SK-N-DZ (cell line): ENCODE results near the gene SLAMF7.

Experiments
- DNase-seq: peaks from one replicate; pipeline ENCODE4 v3.0.0-alpha.2; 2015; ENCODE audit warnings: low spot score

SLAMF7 gene

DNA sequence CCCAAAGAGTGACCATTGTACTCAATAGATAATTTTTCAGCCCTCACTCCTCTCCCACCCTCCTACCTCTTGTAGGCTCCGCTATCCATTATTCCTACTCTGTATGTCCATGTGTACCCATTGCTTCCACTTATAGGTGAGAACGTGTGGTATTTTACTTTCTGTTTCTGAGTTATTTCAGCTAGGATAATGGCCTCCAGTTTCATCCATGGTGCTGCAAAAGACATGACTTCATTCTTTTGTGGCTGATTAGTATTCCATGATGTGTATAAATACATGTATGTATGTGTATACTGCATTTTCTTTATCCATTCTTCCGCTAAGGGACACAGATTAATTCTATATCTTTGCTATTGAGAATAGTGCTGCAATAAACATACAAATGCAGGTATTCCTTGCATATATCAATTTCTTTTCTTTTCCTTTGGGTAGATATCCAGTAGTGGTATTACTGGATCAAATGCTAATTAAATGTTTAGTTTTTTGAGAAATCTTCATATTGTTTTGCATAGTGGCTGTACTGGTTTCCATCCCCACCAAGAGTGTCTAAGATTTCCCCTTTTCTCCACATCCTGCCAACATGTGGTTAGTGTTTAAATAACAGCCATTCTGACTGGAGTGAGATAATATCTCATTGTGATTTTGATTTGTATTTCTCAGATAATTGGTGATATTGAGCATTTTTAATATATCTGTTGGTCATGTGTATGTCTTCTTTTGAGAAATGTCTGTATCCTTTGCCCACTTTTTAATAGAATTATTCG is 61.8 kb downstream of the SLAMF7 start:
- DNase-seq, result no peak

DNA sequence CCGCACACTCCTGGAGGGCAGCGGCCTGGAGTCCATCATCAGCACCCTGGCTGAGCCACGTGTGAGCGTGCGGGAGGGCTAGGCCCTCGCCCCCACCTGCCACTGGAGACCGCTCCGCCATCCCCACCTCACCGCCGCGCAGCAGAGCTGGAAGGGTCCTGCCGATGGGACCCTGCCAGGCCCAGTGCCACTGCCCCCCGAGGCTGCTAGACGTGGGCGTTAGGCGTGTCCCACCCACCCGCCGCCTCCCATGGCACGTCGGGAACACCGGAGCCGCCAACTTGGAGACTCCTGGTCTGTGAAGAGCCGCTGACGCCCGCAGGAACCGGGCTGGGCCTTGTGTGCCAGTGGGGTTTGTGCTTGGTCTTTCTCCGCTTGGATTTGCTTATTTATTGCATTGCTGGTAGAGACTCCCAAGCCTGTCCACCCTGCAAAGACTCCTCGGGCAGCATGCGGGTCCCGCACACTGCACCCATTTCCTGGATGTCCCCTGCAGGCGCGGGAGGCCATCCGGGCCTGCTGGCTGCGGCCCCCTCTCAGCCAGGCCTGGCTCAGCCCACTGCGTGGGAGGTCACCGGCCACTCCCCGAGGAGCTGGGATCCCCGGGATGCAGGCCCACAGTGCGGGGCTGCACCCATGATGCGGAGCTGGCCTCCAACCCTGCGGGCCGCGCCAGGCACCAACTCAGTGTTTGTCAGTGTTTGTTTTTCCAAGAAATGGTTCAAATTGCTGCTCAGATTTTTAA is 63.0 kb downstream of the SLAMF7 start:
- no peak for DNase-seq
